CD4-positive, alpha-beta T cell treated with Interferon gamma for 1 hour (primary cell): ENCODE measurements around the gene AEBP2.
"Not testable (repeated sequence)": the region's sequence is repeated elsewhere in the genome, so short reads cannot be mapped to it uniquely, and the experiment has no call there.

Experiments
- DNase-seq: peaks from one replicate; pipeline ENCODE4 v3.0.0-alpha.2; 2020

The AEBP2 gene

GRCh38 chr12:19456176-19456575 is 16.9 kb downstream of the AEBP2 start:
- DNase-seq, result no peak

- no peak for DNase-seq
Observed at GRCh38 chr12:19457561-19457960, 18.3 kb downstream of the AEBP2 start.

GRCh38 chr12:19458733-19459132 is 19.4 kb downstream of the AEBP2 start:
- no peak for DNase-seq

- DNase-seq, result no peak
Observed at GRCh38 chr12:19461999-19462398, 22.7 kb downstream of the AEBP2 start.

- DNase-seq, result no peak
Observed at GRCh38 chr12:19462406-19462805, 23.1 kb downstream of the AEBP2 start.

- DNase-seq, result no peak
Observed at GRCh38 chr12:19464192-19464580, 24.9 kb downstream of the AEBP2 start.

- no peak for DNase-seq
Observed at GRCh38 chr12:19465711-19466110, 26.4 kb downstream of the AEBP2 start.

- DNase-seq, result no peak
Observed at GRCh38 chr12:19474147-19474546, 34.9 kb downstream of the AEBP2 start.

GRCh38 chr12:19475884-19476505 is 36.7 kb downstream of the AEBP2 start:
- not testable (repeated sequence) for DNase-seq

GRCh38 chr12:19477071-19477470 is 37.8 kb downstream of the AEBP2 start:
- no peak for DNase-seq

- DNase-seq, result no peak
Observed at GRCh38 chr12:19480459-19480858, 41.2 kb downstream of the AEBP2 start.

- no peak for DNase-seq
Observed at GRCh38 chr12:19482036-19482435, 42.7 kb downstream of the AEBP2 start.

- DNase-seq, result peak; percentile 11
Observed at GRCh38 chr12:19482551-19483109, 43.3 kb downstream of the AEBP2 start.

GRCh38 chr12:19483727-19484126 is 44.4 kb downstream of the AEBP2 start:
- no peak for DNase-seq

- DNase-seq, result no peak
Observed at GRCh38 chr12:19484738-19485137, 45.4 kb downstream of the AEBP2 start.

- DNase-seq, result no peak
Observed at GRCh38 chr12:19485240-19485639, 45.9 kb downstream of the AEBP2 start.

- DNase-seq, result no peak
Observed at GRCh38 chr12:19489168-19489567, 49.9 kb downstream of the AEBP2 start.

- DNase-seq, result no peak
Observed at GRCh38 chr12:19490908-19491307, 51.6 kb downstream of the AEBP2 start.

GRCh38 chr12:19491863-19492262 is 52.6 kb downstream of the AEBP2 start:
- DNase-seq, result no peak

- no peak for DNase-seq
Observed at GRCh38 chr12:19496219-19496878, 57.1 kb downstream of the AEBP2 start.

GRCh38 chr12:19498099-19498498 is 58.8 kb downstream of the AEBP2 start:
- no peak for DNase-seq

- DNase-seq, result no peak
Observed at GRCh38 chr12:19499030-19499429, 59.7 kb downstream of the AEBP2 start.

GRCh38 chr12:19506497-19506896 is 67.2 kb downstream of the AEBP2 start:
- no peak for DNase-seq

- no peak for DNase-seq
Observed at GRCh38 chr12:19507823-19508222, 68.5 kb downstream of the AEBP2 start.

GRCh38 chr12:19510461-19510860 is 71.2 kb downstream of the AEBP2 start:
- DNase-seq, result no peak
